Naive thymus-derived CD8-positive, alpha-beta T cell (primary cell): ENCODE data around the gene SLC44A1. TPM values are rescaled to one million over a fixed set of nuclear protein-coding genes. Genes with fewer than 3 reads are reported as not detected.

Source experiments
- ATAC-seq, 2 donors: fragments of 150-1000 bp; cut with Tn5 transposase in 1 of 2; sonication (Bioruptor Pico), chemical (Tn5 transposase) in 1 of 2; 1 replicate in 1 of 2; 2 replicates in 1 of 2; pipeline ENCODE4 v1.10.0; 2021; ENCODE audit warnings: mild to moderate bottlenecking in 2 of 2, moderate library complexity in 2 of 2
- POLR2A ChIA-PET: fragments of 350-600 bp; sonication (Branson Sonifier 250); formaldehyde crosslinking; loops from one replicate; lab custom pipeline; 2021; ENCODE audit warnings: antibody characterized with exemption; lab: Charles Lee
- DNase-seq, 10 donors: peaks; one replicate each; pipeline versions ENCODE4 v3.0.0 to v3.0.0-alpha.2; 2020 to 2022
- H3K27ac Mint-ChIP-seq, 10 donors: one replicate each; pipeline ENCODE4 v1.8.0; 2020 to 2022; ENCODE audit warnings: mild to moderate bottlenecking in 10 of 10, mixed read lengths in 10 of 10, moderate library complexity in 4 of 10, inconsistent platforms in 1 of 10
- H3K27me3 Mint-ChIP-seq, 5 donors: one replicate each; pipeline ENCODE4 v1.8.0; 2021 to 2022; ENCODE audit warnings: mixed read lengths in 5 of 5
- H3K36me3 Mint-ChIP-seq, 3 donors: one replicate each; pipeline ENCODE4 v1.8.0; 2020 to 2022; ENCODE audit warnings: mixed read lengths in 3 of 3, mild to moderate bottlenecking in 2 of 3, inconsistent platforms in 1 of 3
- H3K4me1 Mint-ChIP-seq, 4 donors: one replicate each; pipeline ENCODE4 v1.8.0; 2021 to 2022; ENCODE audit warnings: mixed read lengths in 4 of 4
- H3K4me3 Mint-ChIP-seq, 10 donors: one replicate each; pipeline ENCODE4 v1.8.0; 2020 to 2022; ENCODE audit warnings: mild to moderate bottlenecking in 10 of 10, mixed read lengths in 10 of 10, moderate library complexity in 6 of 10, inconsistent platforms in 1 of 10
- H3K9me3 Mint-ChIP-seq, 9 donors: one replicate each; pipeline ENCODE4 v1.8.0; 2020 to 2022; ENCODE audit warnings: mixed read lengths in 9 of 9, mild to moderate bottlenecking in 3 of 9, inconsistent platforms in 1 of 9, moderate library complexity in 1 of 9
- polyA plus RNA-seq, 3 donors: library from polyadenylated mRNA; unstranded; fragments of 300-500 nt; fragmentation: Illumina TruSeq; gene quantifications; one replicate each; pipeline ENCODE4 v1.2.3, GENCODE V29; 2021
- total RNA-seq, 8 experiments: library from RNA in 2 of 8; stranded (reverse) in 2 of 8; gene quantifications; one replicate each; pipeline ENCODE4 v1.2.3 and lab custom pipeline; 2021 to 2026

Gene SLC44A1
- total and polyA plus RNA-seq, 5 experiments from 2014 or later, result 8.2 to 16.8 (median 12.2) TPM

DNA sequence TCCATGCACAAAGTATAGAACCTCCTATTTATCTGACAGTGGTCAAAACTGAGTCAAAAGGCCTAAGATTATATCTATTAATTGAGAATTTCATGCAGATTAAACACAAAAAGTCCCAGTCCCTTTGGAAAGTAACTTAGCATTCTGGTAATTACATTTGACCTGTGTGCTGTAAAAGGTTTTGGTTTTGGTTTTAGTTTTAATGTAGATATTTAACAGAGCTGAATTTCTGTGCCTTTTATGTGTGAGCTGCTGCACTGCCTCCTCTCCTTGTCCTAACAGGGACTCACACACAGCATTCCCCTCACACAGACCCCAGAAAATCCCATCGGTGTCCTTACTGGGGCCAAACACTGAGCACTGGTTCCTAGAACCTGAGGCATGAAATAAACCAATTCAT is 172.4 kb downstream of the SLC44A1 start:
- ATAC-seq (no peak), DNase-seq (no peak)
- POLR2A ChIA-PET, result no interaction called here
- Mint-ChIP-seq H3K27me3 (peaks cover 19 to 33% (median 21%) of the 10 kb centered on the region in 5 donors), H3K4me1 (peaks cover 2 to 9% (median 5%) of the 10 kb centered on the region in 4 donors), H3K36me3 (peaks cover 0 to 6% (median 0%) of the 10 kb centered on the region in 3 donors), H3K27ac (no peak overlapping the region), H3K4me3 (no peak overlapping the region), H3K9me3 (peaks cover 0 to 6% (median 0%) of the 10 kb centered on the region in 9 donors)

DNA sequence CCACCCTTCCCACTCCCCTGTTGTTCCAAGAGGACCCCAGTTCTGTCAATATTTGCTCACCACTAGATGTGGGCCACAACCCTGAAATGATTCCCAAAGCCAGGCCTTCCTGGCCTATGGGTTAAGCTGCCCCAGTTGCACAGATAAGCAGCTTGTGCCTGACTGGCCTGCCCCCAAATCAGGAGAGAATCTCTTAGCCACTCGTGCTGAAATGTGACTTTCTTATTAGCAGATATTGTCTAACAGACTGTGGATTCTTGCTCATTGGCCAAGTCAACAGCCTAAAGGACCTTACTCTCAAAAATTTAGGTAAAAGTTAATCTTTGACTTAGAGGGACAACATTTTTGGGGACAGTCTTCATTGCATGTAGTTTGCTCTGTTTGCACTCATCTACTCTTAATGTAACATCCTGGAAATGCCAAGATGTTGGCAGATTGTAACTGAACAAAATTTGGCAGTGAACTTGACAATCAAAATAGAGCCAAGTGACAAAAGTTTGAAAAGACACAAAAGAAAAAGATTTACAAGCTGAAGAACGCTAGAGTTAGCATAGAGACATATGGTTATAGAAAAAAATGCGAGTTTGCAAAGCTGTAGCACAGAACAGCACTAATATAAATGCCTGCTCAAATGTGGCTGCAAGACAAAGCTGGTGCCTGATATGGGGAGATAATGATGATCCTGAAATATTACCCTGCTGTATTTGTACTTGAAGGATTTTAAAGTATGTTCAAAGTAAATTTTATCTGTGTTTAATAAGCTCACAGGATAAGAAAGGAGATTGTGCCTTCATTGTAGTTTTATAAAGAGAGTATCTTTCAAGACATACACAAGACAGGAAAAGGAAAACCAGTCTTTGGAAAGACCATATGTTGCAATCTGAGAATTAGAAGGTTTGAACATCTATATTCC is 174.4 kb downstream of the SLC44A1 start:
- POLR2A ChIA-PET, result no interaction called here
- DNase-seq (no peak), ATAC-seq (no peak)
- Mint-ChIP-seq H3K4me3 (no peak overlapping the region), H3K9me3 (no peaks in the 10 kb centered on the region), H3K27me3 (peaks cover 7 to 14% (median 9%) of the 10 kb centered on the region in 5 donors), H3K27ac (no peak overlapping the region), H3K36me3 (no peaks in the 10 kb centered on the region), H3K4me1 (peaks cover 2 to 9% (median 5%) of the 10 kb centered on the region in 4 donors)

DNA sequence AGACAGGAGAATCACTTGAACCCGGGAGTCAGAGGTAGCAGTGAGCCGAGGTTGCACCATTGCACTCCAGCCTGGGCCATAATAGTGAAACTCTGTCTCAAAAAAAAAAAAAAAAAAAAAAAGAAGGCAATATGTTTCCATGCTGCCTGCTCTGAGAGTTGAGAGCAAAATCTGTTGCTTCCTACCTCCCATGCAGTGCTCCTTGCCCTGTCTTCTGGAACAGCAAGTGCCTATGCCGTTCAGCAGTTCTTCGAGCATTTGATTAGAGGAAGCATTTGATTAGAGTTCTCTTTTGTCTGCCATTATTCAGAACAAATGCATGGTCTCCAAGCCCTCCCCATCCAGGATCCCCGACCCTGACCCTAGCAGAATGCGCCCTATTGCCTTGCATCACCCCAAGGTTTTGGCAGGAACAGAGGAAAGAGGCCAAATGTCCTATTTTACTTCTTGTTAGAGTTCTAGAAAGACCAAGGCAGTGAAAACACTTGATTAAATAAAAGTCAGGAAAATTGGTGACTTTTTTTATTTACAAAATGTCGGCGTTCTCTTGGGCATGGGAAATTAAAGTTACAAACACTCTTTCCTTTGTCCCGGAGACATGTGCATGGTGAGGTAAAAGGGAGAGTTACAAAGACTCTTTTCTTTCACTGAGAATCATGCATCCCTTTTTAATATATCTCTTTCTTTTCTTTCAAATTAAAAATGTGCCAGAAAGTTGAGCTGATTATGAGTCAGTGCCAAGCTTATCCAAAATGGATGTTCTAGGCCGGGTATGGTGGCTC is 175.6 kb downstream of the SLC44A1 start:
- ATAC-seq, result no peak
- Mint-ChIP-seq H3K4me3 (no peak overlapping the region), H3K27me3 (peaks cover 4 to 6% (median 4%) of the 10 kb centered on the region in 5 donors), H3K27ac (no peak overlapping the region), H3K36me3 (no peaks in the 10 kb centered on the region), H3K9me3 (no peaks in the 10 kb centered on the region), H3K4me1 (peaks cover 2 to 5% (median 4%) of the 10 kb centered on the region in 4 donors)
- DNase-seq, result no peak
- POLR2A ChIA-PET, result no interaction called here

GRCh38 chr9:105421154-105421553 is 176.7 kb downstream of the SLC44A1 start:
- no peak overlapping the region for H3K27ac Mint-ChIP-seq
- POLR2A ChIA-PET, result no interaction called here
- no peak for ATAC-seq
- no peak overlapping the region for H3K4me3 Mint-ChIP-seq
- H3K27me3 Mint-ChIP-seq, result peaks cover 0 to 2% (median 0%) of the 10 kb centered on the region in 5 donors
- no peaks in the 10 kb centered on the region for H3K4me1 Mint-ChIP-seq
- no peak for DNase-seq
- H3K36me3 Mint-ChIP-seq, result no peaks in the 10 kb centered on the region
- H3K9me3 Mint-ChIP-seq, result no peaks in the 10 kb centered on the region

DNA sequence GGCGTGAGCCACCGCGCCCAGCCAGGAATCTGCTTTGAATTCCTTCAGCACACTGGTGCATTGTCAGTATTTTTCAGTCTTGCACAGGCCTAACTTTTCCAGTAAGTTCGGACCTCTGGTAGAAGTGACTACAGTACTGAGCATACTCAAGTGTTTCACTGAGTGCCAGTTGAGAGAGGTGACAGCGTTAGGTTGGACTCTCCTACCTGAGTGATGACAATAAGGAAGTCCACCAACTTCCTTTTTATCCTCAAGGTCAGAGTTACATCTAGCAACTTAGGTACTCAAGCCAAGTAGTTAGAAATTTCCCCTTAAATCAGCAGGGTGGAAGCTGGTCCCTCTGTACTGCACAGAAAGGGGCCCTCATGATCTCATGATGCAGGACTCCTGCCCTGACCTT is 177.4 kb downstream of the SLC44A1 start:
- POLR2A ChIA-PET, result no interaction called here
- Mint-ChIP-seq H3K36me3 (no peaks in the 10 kb centered on the region), H3K4me1 (no peaks in the 10 kb centered on the region), H3K9me3 (no peaks in the 10 kb centered on the region), H3K27ac (no peak overlapping the region), H3K27me3 (peaks cover 0 to 2% (median 0%) of the 10 kb centered on the region in 5 donors), H3K4me3 (no peak overlapping the region)
- ATAC-seq (no peak), DNase-seq (no peak)

GRCh38 chr9:105425816-105426433 is 181.5 kb downstream of the SLC44A1 start:
- no peaks in the 10 kb centered on the region for H3K9me3 Mint-ChIP-seq
- H3K27ac Mint-ChIP-seq, result no peak overlapping the region
- H3K4me3 Mint-ChIP-seq, result no peak overlapping the region
- H3K4me1 Mint-ChIP-seq, result no peaks in the 10 kb centered on the region
- H3K27me3 Mint-ChIP-seq, result peaks cover 0 to 1% (median 0%) of the 10 kb centered on the region in 5 donors
- ATAC-seq (peak in 1 of 2 donors; percentile 33), DNase-seq (no peak)
- no peaks in the 10 kb centered on the region for H3K36me3 Mint-ChIP-seq
- POLR2A ChIA-PET, result no interaction called here

DNA sequence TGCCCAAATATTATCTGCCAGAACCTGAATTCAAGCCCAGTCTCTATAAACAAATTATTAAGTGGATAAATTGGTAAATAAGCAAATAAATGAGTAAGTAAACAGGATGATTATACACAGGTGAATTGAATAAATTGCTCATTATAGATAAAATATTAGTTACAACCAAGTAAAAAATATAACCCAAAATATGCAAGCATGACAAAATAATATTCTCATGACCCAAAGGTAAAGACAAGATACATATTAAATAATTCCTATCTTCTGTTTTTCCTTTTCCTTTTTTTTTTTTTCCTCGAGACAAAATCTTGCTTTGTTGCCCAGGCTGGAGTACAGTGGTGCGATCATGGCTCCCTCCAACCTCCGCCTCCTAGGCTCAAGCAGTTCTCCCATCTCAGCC is 182.2 kb downstream of the SLC44A1 start:
- no peak for ATAC-seq
- Mint-ChIP-seq H3K4me3 (no peak overlapping the region), H3K27ac (no peak overlapping the region), H3K36me3 (no peaks in the 10 kb centered on the region), H3K27me3 (peaks cover 0 to 1% (median 0%) of the 10 kb centered on the region in 5 donors), H3K9me3 (no peaks in the 10 kb centered on the region), H3K4me1 (no peaks in the 10 kb centered on the region)
- no peak for DNase-seq
- POLR2A ChIA-PET, result no interaction called here

GRCh38 chr9:105431424-105432246 is 187.2 kb downstream of the SLC44A1 start:
- H3K9me3 Mint-ChIP-seq, result peaks cover 0 to 4% (median 0%) of the 10 kb centered on the region in 9 donors
- H3K27me3 Mint-ChIP-seq, result peaks cover 0 to 4% (median 3%) of the 10 kb centered on the region in 5 donors
- no peak overlapping the region for H3K27ac Mint-ChIP-seq
- no peak for ATAC-seq
- H3K4me3 Mint-ChIP-seq, result no peak overlapping the region
- no peak for DNase-seq
- no peaks in the 10 kb centered on the region for H3K4me1 Mint-ChIP-seq
- POLR2A ChIA-PET, result no interaction called here
- no peaks in the 10 kb centered on the region for H3K36me3 Mint-ChIP-seq

DNA sequence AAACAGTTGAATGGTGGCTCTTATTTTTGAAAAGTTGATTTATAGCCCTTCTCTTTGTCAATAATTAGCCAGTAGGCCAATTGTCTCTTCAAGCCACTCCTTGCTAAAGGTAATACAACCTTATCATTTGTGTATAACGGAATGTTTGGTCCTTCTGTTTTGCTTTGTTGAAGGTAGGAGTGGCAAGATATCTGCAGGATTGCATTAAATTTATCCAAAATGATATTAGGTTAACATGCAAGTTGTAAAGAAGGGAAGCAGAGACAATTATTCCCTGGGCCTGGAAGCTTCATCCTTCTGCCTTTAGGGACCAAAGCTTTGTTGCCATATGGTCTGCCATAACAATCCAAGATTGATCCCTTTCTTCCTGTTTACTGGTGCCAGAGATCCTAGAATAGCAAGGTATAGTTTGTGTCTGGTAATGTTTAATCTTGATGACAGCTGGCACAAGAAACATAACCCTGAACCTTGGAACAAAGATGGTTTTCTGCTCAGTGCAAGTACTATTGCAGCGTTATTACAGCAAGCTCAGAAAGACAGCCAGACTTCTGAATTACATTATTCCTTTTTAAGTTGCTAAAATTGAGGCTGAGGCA is 187.9 kb downstream of the SLC44A1 start:
- H3K9me3 Mint-ChIP-seq, result peaks cover 0 to 4% (median 0%) of the 10 kb centered on the region in 9 donors
- H3K27me3 Mint-ChIP-seq, result peaks cover 0 to 4% (median 3%) of the 10 kb centered on the region in 5 donors
- DNase-seq, result no peak
- no peak overlapping the region for H3K27ac Mint-ChIP-seq
- H3K4me3 Mint-ChIP-seq, result no peak overlapping the region
- POLR2A ChIA-PET, result no interaction called here
- no peak for ATAC-seq
- no peaks in the 10 kb centered on the region for H3K4me1 Mint-ChIP-seq
- no peaks in the 10 kb centered on the region for H3K36me3 Mint-ChIP-seq

- peaks cover 0 to 4% (median 0%) of the 10 kb centered on the region in 9 donors for H3K9me3 Mint-ChIP-seq
- ATAC-seq, result no peak
- H3K4me3 Mint-ChIP-seq, result no peak overlapping the region
- no peak for DNase-seq
- H3K27me3 Mint-ChIP-seq, result peaks cover 0 to 4% (median 3%) of the 10 kb centered on the region in 5 donors
- POLR2A ChIA-PET, result no interaction called here
- no peaks in the 10 kb centered on the region for H3K4me1 Mint-ChIP-seq
- no peak overlapping the region for H3K27ac Mint-ChIP-seq
- H3K36me3 Mint-ChIP-seq, result no peaks in the 10 kb centered on the region
These were observed 191.0 kb downstream of the SLC44A1 start for GRCh38 chr9:105435453-105435852.

- Mint-ChIP-seq H3K4me1 (no peaks in the 10 kb centered on the region), H3K4me3 (no peak overlapping the region), H3K9me3 (peaks cover 0 to 4% (median 0%) of the 10 kb centered on the region in 9 donors), H3K27me3 (peaks cover 0 to 4% (median 3%) of the 10 kb centered on the region in 5 donors), H3K27ac (no peak overlapping the region), H3K36me3 (no peaks in the 10 kb centered on the region)
- ATAC-seq, result no peak
- POLR2A ChIA-PET, result no interaction called here
- DNase-seq, result no peak
These were observed 192.3 kb downstream of the SLC44A1 start for GRCh38 chr9:105436783-105437182.

- Mint-ChIP-seq H3K36me3 (no peaks in the 10 kb centered on the region), H3K27ac (no peak overlapping the region), H3K4me1 (no peaks in the 10 kb centered on the region), H3K4me3 (no peak overlapping the region), H3K27me3 (peaks cover 0 to 4% (median 3%) of the 10 kb centered on the region in 5 donors), H3K9me3 (peaks cover 0 to 4% (median 0%) of the 10 kb centered on the region in 9 donors)
- POLR2A ChIA-PET, result no interaction called here
- no peak for DNase-seq
- no peak for ATAC-seq
These were observed 193.3 kb downstream of the SLC44A1 start for GRCh38 chr9:105437704-105438103.
